ENCODE measurements around the gene TSPOAP1. TPM values are rescaled to one million over a fixed set of nuclear protein-coding genes. Genes with fewer than 3 reads are reported as not detected.

TSPOAP1 gene
- total RNA-seq, 2 experiments from 2014 or later: 17.8 to 19.5 TPM

- no peak for TF ChIP-seq CTCF (IDR thresholded peaks at IDR 0.05)
- H3K4me3 Mint-ChIP-seq: no peak overlapping the region
- Histone ChIP-seq H3K4me1 (ENCODE audit: insufficient read depth, low read length) (no peaks in the 10 kb centered on the region), H3K9me3 (ENCODE audit: control insufficient read depth in 1 of 2, insufficient read depth in 1 of 2, low read length in 2 of 2) (no peaks in the 10 kb centered on the region), H3K36me3 (ENCODE audit: insufficient read depth, low read length) (peaks cover 16% of the 10 kb centered on the region), H3K4me3 (ENCODE audit: low read length) (no peak overlapping the region), H3K27me3 (ENCODE audit: control insufficient read depth in 1 of 2, insufficient read depth in 2 of 2, low read length in 2 of 2) (no peaks in the 10 kb centered on the region), H3K27ac (ENCODE audit: low read depth in 1 of 2, low read length in 2 of 2) (no peak overlapping the region)
- H3K4me1 Mint-ChIP-seq (ENCODE audit: low read depth): no peaks in the 10 kb centered on the region
- CTCF ChIA-PET: no interaction called here
- H3K36me3 Mint-ChIP-seq (ENCODE audit: low read depth): no peaks in the 10 kb centered on the region
- ATAC-seq (ENCODE audit: poor library complexity): no peak
- H3K27ac Mint-ChIP-seq: no peak overlapping the region
- intact Hi-C loops (cut with DNase I, micrococcal nuclease): loop anchor here (10.0 kb wide), 2 partner anchors 325 to 695 kb away; no protein-coding TSS in a partner anchor
- DNase-seq: no peak
- no peaks in the 10 kb centered on the region for H3K9me3 Mint-ChIP-seq
- POLR2A ChIA-PET: no interaction called here
- H3K27me3 Mint-ChIP-seq: no peaks in the 10 kb centered on the region
Observed at GRCh38 chr17:58309918-58310259, 18.7 kb downstream of the TSPOAP1 start.

- H3K36me3 Mint-ChIP-seq (ENCODE audit: low read depth): no peaks in the 10 kb centered on the region
- peaks cover 2% of the 10 kb centered on the region for H3K4me1 Mint-ChIP-seq (ENCODE audit: low read depth)
- peaks cover 5% of the 10 kb centered on the region for H3K4me1 ChIP-seq (ENCODE audit: insufficient read depth, low read length)
- intact Hi-C loops (cut with DNase I, micrococcal nuclease): no loop called here
- no peaks in the 10 kb centered on the region for H3K9me3 ChIP-seq (ENCODE audit: control insufficient read depth in 1 of 2, insufficient read depth in 1 of 2, low read length in 2 of 2)
- no peak overlapping the region for H3K4me3 Mint-ChIP-seq
- no peaks in the 10 kb centered on the region for H3K27me3 Mint-ChIP-seq
- DNase-seq (peak in 1 of 14 experiments; percentile 8), ATAC-seq (ENCODE audit: poor library complexity) (no peak)
- ChIA-PET CTCF (interaction anchor here (1.3 kb wide), 1 partner anchor 35 kb away, joined by 3 read pairs; no protein-coding TSS in a partner anchor), POLR2A (interaction anchor here (1.5 kb wide), 1 partner anchor 43 kb away, joined by 3 read pairs; the partner anchor contains the start of gene SUPT4H1)
- no peak overlapping the region for H3K27ac ChIP-seq (ENCODE audit: low read depth in 1 of 2, low read length in 2 of 2)
- peaks cover 16% of the 10 kb centered on the region for H3K36me3 ChIP-seq (ENCODE audit: insufficient read depth, low read length)
- TF ChIP-seq CTCF (IDR thresholded peaks at IDR 0.05): no peak
- H3K9me3 Mint-ChIP-seq: no peaks in the 10 kb centered on the region
- H3K4me3 ChIP-seq (ENCODE audit: low read length): no peak overlapping the region
- no peaks in the 10 kb centered on the region for H3K27me3 ChIP-seq (ENCODE audit: control insufficient read depth in 1 of 2, insufficient read depth in 2 of 2, low read length in 2 of 2)
- no peak overlapping the region for H3K27ac Mint-ChIP-seq
Observed at GRCh38 chr17:58308985-58309917, 19.3 kb downstream of the TSPOAP1 start.

- CTCF ChIA-PET: interaction anchor here (1.3 to 1.8 kb wide), 2 partner anchors 9 to 36 kb away, joined by 3 to 10 read pairs; no protein-coding TSS in a partner anchor
- Histone ChIP-seq H3K4me3 (ENCODE audit: low read length) (no peak overlapping the region), H3K36me3 (ENCODE audit: insufficient read depth, low read length) (peaks cover 16% of the 10 kb centered on the region), H3K27ac (ENCODE audit: low read depth in 1 of 2, low read length in 2 of 2) (no peak overlapping the region), H3K4me1 (ENCODE audit: insufficient read depth, low read length) (peaks cover 8% of the 10 kb centered on the region), H3K9me3 (ENCODE audit: control insufficient read depth in 1 of 2, insufficient read depth in 1 of 2, low read length in 2 of 2) (no peaks in the 10 kb centered on the region), H3K27me3 (ENCODE audit: control insufficient read depth in 1 of 2, insufficient read depth in 2 of 2, low read length in 2 of 2) (no peaks in the 10 kb centered on the region)
- peaks cover 6% of the 10 kb centered on the region for H3K4me1 Mint-ChIP-seq (ENCODE audit: low read depth)
- ATAC-seq (ENCODE audit: poor library complexity) (no peak), DNase-seq (peak in 2 of 14 experiments; percentile 40 to 41)
- H3K36me3 Mint-ChIP-seq (ENCODE audit: low read depth): no peaks in the 10 kb centered on the region
- no peak overlapping the region for H3K4me3 Mint-ChIP-seq
- POLR2A ChIA-PET: interaction anchor here (1.5 kb wide), 1 partner anchor 43 kb away, joined by 3 read pairs; the partner anchor contains the start of gene SUPT4H1
- intact Hi-C loops (cut with DNase I, micrococcal nuclease): no loop called here
- H3K27me3 Mint-ChIP-seq: no peaks in the 10 kb centered on the region
- no peak for TF ChIP-seq CTCF (IDR thresholded peaks at IDR 0.05)
- no peak overlapping the region for H3K27ac Mint-ChIP-seq
- H3K9me3 Mint-ChIP-seq: no peaks in the 10 kb centered on the region
Observed at GRCh38 chr17:58308173-58308984, 20.2 kb downstream of the TSPOAP1 start.
